Measurements from ENCODE around the gene TMPRSS5. TPM values are rescaled to one million over a fixed set of nuclear protein-coding genes. Genes with fewer than 3 reads are reported as not detected.
"Not testable (repeated sequence)": the region's sequence is repeated elsewhere in the genome, so short reads cannot be mapped to it uniquely, and the experiment has no call there.

Gene TMPRSS5
- polyA plus RNA-seq, 1 donor (not counting 4 experiments of a cell fraction or from before 2014, with no cell fraction given) = 0.04 TPM

DNA sequence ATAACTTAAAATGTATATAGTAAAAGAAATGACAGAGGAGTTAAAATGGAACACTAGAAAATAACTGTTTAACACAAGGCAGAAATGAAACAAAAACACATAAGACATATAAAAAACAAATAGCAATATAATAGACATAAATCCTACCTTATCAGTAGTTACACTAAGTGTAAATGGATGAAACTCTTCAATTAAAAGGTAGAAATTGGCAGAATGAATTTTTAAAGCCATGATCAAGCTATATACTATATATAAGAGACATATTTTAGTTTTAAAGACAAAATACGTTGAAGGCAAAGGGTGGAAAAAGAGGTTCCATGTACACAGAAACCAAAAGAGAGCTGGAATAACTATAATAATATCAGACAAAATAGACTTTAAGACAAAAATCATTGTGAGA is 4.9 kb upstream of the TMPRSS5 start:
- H2AFZ ChIP-seq (ENCODE audit: control insufficient read depth, low read length) = no peak overlapping the region
- no peak for TF ChIP-seq EZH2 (IDR thresholded peaks at IDR 0.05; ENCODE audit: low read length)
- TF ChIP-seq, protein P1, sequence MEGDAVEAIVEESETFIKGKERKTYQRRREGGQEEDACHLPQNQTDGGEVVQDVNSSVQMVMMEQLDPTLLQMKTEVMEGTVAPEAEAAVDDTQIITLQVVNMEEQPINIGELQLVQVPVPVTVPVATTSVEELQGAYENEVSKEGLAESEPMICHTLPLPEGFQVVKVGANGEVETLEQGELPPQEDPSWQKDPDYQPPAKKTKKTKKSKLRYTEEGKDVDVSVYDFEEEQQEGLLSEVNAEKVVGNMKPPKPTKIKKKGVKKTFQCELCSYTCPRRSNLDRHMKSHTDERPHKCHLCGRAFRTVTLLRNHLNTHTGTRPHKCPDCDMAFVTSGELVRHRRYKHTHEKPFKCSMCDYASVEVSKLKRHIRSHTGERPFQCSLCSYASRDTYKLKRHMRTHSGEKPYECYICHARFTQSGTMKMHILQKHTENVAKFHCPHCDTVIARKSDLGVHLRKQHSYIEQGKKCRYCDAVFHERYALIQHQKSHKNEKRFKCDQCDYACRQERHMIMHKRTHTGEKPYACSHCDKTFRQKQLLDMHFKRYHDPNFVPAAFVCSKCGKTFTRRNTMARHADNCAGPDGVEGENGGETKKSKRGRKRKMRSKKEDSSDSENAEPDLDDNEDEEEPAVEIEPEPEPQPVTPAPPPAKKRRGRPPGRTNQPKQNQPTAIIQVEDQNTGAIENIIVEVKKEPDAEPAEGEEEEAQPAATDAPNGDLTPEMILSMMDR (optimal IDR thresholded peaks at IDR 0.05 in 1 of 3, IDR thresholded peaks at IDR 0.05 in 1 of 3, conservative IDR thresholded peaks at IDR 0.05 in 1 of 3; ENCODE audit: extremely low read depth in 1 of 3, insufficient read depth in 2 of 3, low read length in 3 of 3) = no peak
- no peaks in the 10 kb centered on the region for H3K9me3 ChIP-seq (ENCODE audit: control insufficient read depth, low read depth, low read length)
- H3K9me1 ChIP-seq (ENCODE audit: control insufficient read depth, extremely low read depth, insufficient read depth, low read length) = no peaks in the 10 kb centered on the region
- dilution Hi-C loops (cut with MboI; ENCODE audit: extremely low pct_ligation_motif_present, low sequenced_read_pairs) = no loop called here
- no peak overlapping the region for H3K4me2 ChIP-seq (ENCODE audit: control insufficient read depth, extremely low read depth, insufficient read depth, low read depth, low read length)
- no peak overlapping the region for H3K27ac ChIP-seq (ENCODE audit: control insufficient read depth, insufficient read depth, low read length)
- no peaks in the 10 kb centered on the region for H3K4me1 ChIP-seq (ENCODE audit: control insufficient read depth, extremely low read depth, insufficient read depth, low read length)
- no peaks in the 10 kb centered on the region for H3K36me3 ChIP-seq (ENCODE audit: control insufficient read depth in 2 of 2, extremely low read depth in 1 of 2, insufficient read depth in 2 of 2, low read length in 2 of 2)
- H4K20me1 ChIP-seq (ENCODE audit: control insufficient read depth, extremely low read depth, insufficient read depth, low read length) = no peaks in the 10 kb centered on the region
- no peak overlapping the region for H3K4me3 ChIP-seq (ENCODE audit: control insufficient read depth in 2 of 3, extremely low read depth in 1 of 3, insufficient read depth in 2 of 3, low read depth in 1 of 3, low read length in 3 of 3)
- DNase-seq (ENCODE audit: low read depth, low spot score) = no peak
- H3K79me2 ChIP-seq (ENCODE audit: control insufficient read depth, insufficient read depth, low read length) = no peaks in the 10 kb centered on the region
- H3K27me3 ChIP-seq (ENCODE audit: control insufficient read depth, extremely low read depth, insufficient read depth, low read length) = no peaks in the 10 kb centered on the region
- H3K9ac ChIP-seq (ENCODE audit: control insufficient read depth, extremely low read depth, insufficient read depth, low read length) = no peak overlapping the region
- no peak for FAIRE-seq

- DNase-seq (ENCODE audit: low read depth, low spot score); H3K36me3 ChIP-seq (ENCODE audit: control insufficient read depth in 2 of 2, extremely low read depth in 1 of 2, insufficient read depth in 2 of 2, low read length in 2 of 2); H3K79me2 ChIP-seq (ENCODE audit: control insufficient read depth, insufficient read depth, low read length); H3K9ac ChIP-seq (ENCODE audit: control insufficient read depth, extremely low read depth, insufficient read depth, low read length); H3K9me1 ChIP-seq (ENCODE audit: control insufficient read depth, extremely low read depth, insufficient read depth, low read length); FAIRE-seq; H2AFZ ChIP-seq (ENCODE audit: control insufficient read depth, low read length); H3K4me2 ChIP-seq (ENCODE audit: control insufficient read depth, extremely low read depth, insufficient read depth, low read depth, low read length); H3K4me1 ChIP-seq (ENCODE audit: control insufficient read depth, extremely low read depth, insufficient read depth, low read length); H3K4me3 ChIP-seq (ENCODE audit: control insufficient read depth in 2 of 3, extremely low read depth in 1 of 3, insufficient read depth in 2 of 3, low read depth in 1 of 3, low read length in 3 of 3); H3K27me3 ChIP-seq (ENCODE audit: control insufficient read depth, extremely low read depth, insufficient read depth, low read length); H3K27ac ChIP-seq (ENCODE audit: control insufficient read depth, insufficient read depth, low read length); H4K20me1 ChIP-seq (ENCODE audit: control insufficient read depth, extremely low read depth, insufficient read depth, low read length); dilution Hi-C loops (cut with MboI; ENCODE audit: extremely low pct_ligation_motif_present, low sequenced_read_pairs); H3K9me3 ChIP-seq (ENCODE audit: control insufficient read depth, low read depth, low read length): not testable (repeated sequence)
Measured at GRCh38 chr11:113703551-113703950, 2.6 kb downstream of the TMPRSS5 start.

DNA sequence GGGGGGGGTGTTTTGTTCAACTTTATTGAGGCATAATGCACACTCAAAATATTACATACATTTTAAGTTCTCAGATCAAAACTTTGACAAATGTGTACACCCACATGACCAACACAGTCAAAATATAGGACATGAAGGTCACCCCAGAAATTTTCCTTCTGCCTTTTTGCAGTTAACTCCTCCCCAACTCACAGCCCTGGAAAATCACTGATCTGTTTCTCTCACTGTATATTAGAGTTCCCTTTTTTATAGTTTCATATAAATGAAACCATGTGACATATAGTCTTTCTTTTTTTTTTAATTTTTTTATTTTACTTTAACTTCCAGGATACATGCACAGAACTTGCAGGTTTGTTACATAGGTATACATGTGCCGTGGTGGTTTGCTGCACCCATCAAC is 4.6 kb downstream of the TMPRSS5 start:
- Histone ChIP-seq H3K9me3 (ENCODE audit: control insufficient read depth, low read depth, low read length) (no peaks in the 10 kb centered on the region), H2AFZ (ENCODE audit: control insufficient read depth, low read length) (no peak overlapping the region), H4K20me1 (ENCODE audit: control insufficient read depth, extremely low read depth, insufficient read depth, low read length) (no peaks in the 10 kb centered on the region), H3K27ac (ENCODE audit: control insufficient read depth, insufficient read depth, low read length) (no peak overlapping the region), H3K9ac (ENCODE audit: control insufficient read depth, extremely low read depth, insufficient read depth, low read length) (no peak overlapping the region), H3K27me3 (ENCODE audit: control insufficient read depth, extremely low read depth, insufficient read depth, low read length) (no peaks in the 10 kb centered on the region), H3K4me2 (ENCODE audit: control insufficient read depth, extremely low read depth, insufficient read depth, low read depth, low read length) (no peak overlapping the region), H3K4me3 (ENCODE audit: control insufficient read depth in 2 of 3, extremely low read depth in 1 of 3, insufficient read depth in 2 of 3, low read depth in 1 of 3, low read length in 3 of 3) (no peak overlapping the region), H3K36me3 (ENCODE audit: control insufficient read depth in 2 of 2, extremely low read depth in 1 of 2, insufficient read depth in 2 of 2, low read length in 2 of 2) (no peaks in the 10 kb centered on the region), H3K9me1 (ENCODE audit: control insufficient read depth, extremely low read depth, insufficient read depth, low read length) (no peaks in the 10 kb centered on the region), H3K79me2 (ENCODE audit: control insufficient read depth, insufficient read depth, low read length) (no peaks in the 10 kb centered on the region), H3K4me1 (ENCODE audit: control insufficient read depth, extremely low read depth, insufficient read depth, low read length) (no peaks in the 10 kb centered on the region)
- DNase-seq (ENCODE audit: low read depth, low spot score) (no peak), FAIRE-seq (no peak)
- dilution Hi-C loops (cut with MboI; ENCODE audit: extremely low pct_ligation_motif_present, low sequenced_read_pairs) = no loop called here
- TF ChIP-seq EZH2 (IDR thresholded peaks at IDR 0.05; ENCODE audit: low read length) = no peak
- TF ChIP-seq, protein P1 (optimal IDR thresholded peaks at IDR 0.05 in 1 of 3, IDR thresholded peaks at IDR 0.05 in 1 of 3, conservative IDR thresholded peaks at IDR 0.05 in 1 of 3; ENCODE audit: extremely low read depth in 1 of 3, insufficient read depth in 2 of 3, low read length in 3 of 3) = no peak

Data from keratinocyte (primary cell).